Activated CD8-positive, alpha-beta T cell treated with anti-CD3 and anti-CD28 coated beads, Interleukin-2, amount 10 ng/mL, durations not matched to agents 7 days and 5 days (primary cell): ENCODE results near the gene GALNT2. TPM values are rescaled to one million over a fixed set of nuclear protein-coding genes. Genes with fewer than 3 reads are reported as not detected.

Experiments used
- ATAC-seq: fragments of 150-1000 bp; cut with Tn5 transposase; one replicate; pipeline ENCODE4 v1.10.0; 2021; ENCODE audit warnings: moderate library complexity
- CTCF ChIA-PET: fragments of 350-600 bp; sonication (Branson Sonifier 250); formaldehyde crosslinking; loops from one replicate; lab custom pipeline; 2021; ENCODE audit warnings: antibody characterized with exemption; lab: Charles Lee
- POLR2A ChIA-PET: fragments of 350-600 bp; sonication (Branson Sonifier 250); formaldehyde crosslinking; loops from one replicate; lab custom pipeline; 2021; ENCODE audit warnings: antibody characterized with exemption; lab: Charles Lee
- DNase-seq: peaks from one replicate; pipeline ENCODE4 v3.0.0-alpha.2; 2020
- H3K27ac Mint-ChIP-seq: one replicate; pipeline ENCODE4 v1.8.0; 2021; ENCODE audit warnings: mild to moderate bottlenecking, mixed read lengths
- H3K27me3 Mint-ChIP-seq: one replicate; pipeline ENCODE4 v1.8.0; 2021; ENCODE audit warnings: low read depth, mixed read lengths
- H3K36me3 Mint-ChIP-seq: one replicate; pipeline ENCODE4 v1.8.0; 2021; ENCODE audit warnings: low read depth, mixed read lengths
- H3K4me1 Mint-ChIP-seq: one replicate; pipeline ENCODE4 v1.8.0; 2021; ENCODE audit warnings: low read depth, mixed read lengths
- H3K4me3 Mint-ChIP-seq: one replicate; pipeline ENCODE4 v1.8.0; 2021; ENCODE audit warnings: mild to moderate bottlenecking, mixed read lengths
- H3K9me3 Mint-ChIP-seq: one replicate; pipeline ENCODE4 v1.8.0; 2022; ENCODE audit warnings: mixed read lengths; ENCODE audit not compliant: insufficient read depth
- total RNA-seq, 2 experiments: library from RNA; stranded (reverse); gene quantifications; one replicate each; pipeline ENCODE4 v1.2.3, GENCODE V29; 2021

Gene GALNT2
- total RNA-seq, 2 experiments from 2014 or later = 20.7 to 21.2 TPM

- Mint-ChIP-seq H3K4me3 (no peak overlapping the region), H3K36me3 (no peaks in the 10 kb centered on the region), H3K9me3 (no peaks in the 10 kb centered on the region), H3K27me3 (no peaks in the 10 kb centered on the region), H3K27ac (no peak overlapping the region), H3K4me1 (peaks cover 2% of the 10 kb centered on the region)
- DNase-seq (no peak), ATAC-seq (no peak)
- ChIA-PET POLR2A (no interaction called here), CTCF (no interaction called here)
Measured at GRCh38 chr1:230312676-230313075, 245.6 kb downstream of the GALNT2 start.

GRCh38 chr1:230313453-230314141 lies 246.6 kb downstream of the GALNT2 start:
- no peaks in the 10 kb centered on the region for H3K27me3 Mint-ChIP-seq
- no peak for ATAC-seq
- ChIA-PET CTCF (interaction anchor here (0.9 to 1.4 kb wide), 2 partner anchors 9 to 652 kb away, joined by 4 to 6 read pairs; no protein-coding TSS in a partner anchor), POLR2A (no interaction called here)
- H3K4me1 Mint-ChIP-seq = peaks cover 2% of the 10 kb centered on the region
- no peaks in the 10 kb centered on the region for H3K9me3 Mint-ChIP-seq
- no peak overlapping the region for H3K4me3 Mint-ChIP-seq
- H3K27ac Mint-ChIP-seq = no peak overlapping the region
- DNase-seq = no peak
- no peaks in the 10 kb centered on the region for H3K36me3 Mint-ChIP-seq

DNA sequence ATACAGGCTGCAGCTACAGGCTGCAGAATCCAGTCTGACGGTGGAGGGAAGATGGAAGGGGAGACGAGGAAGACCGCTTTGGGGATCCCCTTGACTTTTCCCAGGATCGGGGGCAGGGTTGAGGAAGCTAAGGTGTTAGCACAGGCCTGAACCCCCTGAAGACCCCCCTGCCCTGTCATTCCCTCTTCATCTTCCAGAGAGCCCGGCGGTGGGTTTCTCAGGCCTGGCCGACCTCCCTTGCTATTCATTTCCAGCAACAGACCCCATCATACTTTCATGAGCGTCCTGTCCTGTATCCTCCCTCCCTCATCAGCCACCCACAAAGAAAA lies 247.1 kb downstream of the GALNT2 start:
- Mint-ChIP-seq H3K27me3 (no peaks in the 10 kb centered on the region), H3K36me3 (no peaks in the 10 kb centered on the region), H3K9me3 (no peaks in the 10 kb centered on the region), H3K4me3 (no peak overlapping the region), H3K27ac (no peak overlapping the region), H3K4me1 (peaks cover 2% of the 10 kb centered on the region)
- no peak for DNase-seq
- ATAC-seq = no peak
- POLR2A ChIA-PET = no interaction called here
- CTCF ChIA-PET = interaction anchor here (0.9 to 1.4 kb wide), 2 partner anchors 9 to 653 kb away, joined by 4 to 6 read pairs; no protein-coding TSS in a partner anchor

GRCh38 chr1:230315099-230315498 lies 248.1 kb downstream of the GALNT2 start:
- no peaks in the 10 kb centered on the region for H3K9me3 Mint-ChIP-seq
- POLR2A ChIA-PET = no interaction called here
- ATAC-seq = no peak

GRCh38 chr1:230316864-230317745 lies 250.1 kb downstream of the GALNT2 start:
- DNase-seq (no peak), ATAC-seq (no peak)
- H3K27ac Mint-ChIP-seq = no peak overlapping the region
- no peaks in the 10 kb centered on the region for H3K36me3 Mint-ChIP-seq
- no peaks in the 10 kb centered on the region for H3K27me3 Mint-ChIP-seq
- CTCF ChIA-PET = no interaction called here
- H3K4me1 Mint-ChIP-seq = no peaks in the 10 kb centered on the region
- H3K9me3 Mint-ChIP-seq = no peaks in the 10 kb centered on the region
- POLR2A ChIA-PET = no interaction called here
- no peak overlapping the region for H3K4me3 Mint-ChIP-seq

More at GRCh38 chr1:230315099-230315498, 248.1 kb downstream of the GALNT2 start:
- Mint-ChIP-seq H3K27me3 (no peaks in the 10 kb centered on the region), H3K4me3 (no peak overlapping the region), H3K27ac (no peak overlapping the region), H3K4me1 (peaks cover 2% of the 10 kb centered on the region), H3K36me3 (no peaks in the 10 kb centered on the region)
- DNase-seq = no peak
- CTCF ChIA-PET = interaction anchor here (1.4 kb wide), 1 partner anchor 654 kb away, joined by 6 read pairs; no protein-coding TSS in a partner anchor

DNA sequence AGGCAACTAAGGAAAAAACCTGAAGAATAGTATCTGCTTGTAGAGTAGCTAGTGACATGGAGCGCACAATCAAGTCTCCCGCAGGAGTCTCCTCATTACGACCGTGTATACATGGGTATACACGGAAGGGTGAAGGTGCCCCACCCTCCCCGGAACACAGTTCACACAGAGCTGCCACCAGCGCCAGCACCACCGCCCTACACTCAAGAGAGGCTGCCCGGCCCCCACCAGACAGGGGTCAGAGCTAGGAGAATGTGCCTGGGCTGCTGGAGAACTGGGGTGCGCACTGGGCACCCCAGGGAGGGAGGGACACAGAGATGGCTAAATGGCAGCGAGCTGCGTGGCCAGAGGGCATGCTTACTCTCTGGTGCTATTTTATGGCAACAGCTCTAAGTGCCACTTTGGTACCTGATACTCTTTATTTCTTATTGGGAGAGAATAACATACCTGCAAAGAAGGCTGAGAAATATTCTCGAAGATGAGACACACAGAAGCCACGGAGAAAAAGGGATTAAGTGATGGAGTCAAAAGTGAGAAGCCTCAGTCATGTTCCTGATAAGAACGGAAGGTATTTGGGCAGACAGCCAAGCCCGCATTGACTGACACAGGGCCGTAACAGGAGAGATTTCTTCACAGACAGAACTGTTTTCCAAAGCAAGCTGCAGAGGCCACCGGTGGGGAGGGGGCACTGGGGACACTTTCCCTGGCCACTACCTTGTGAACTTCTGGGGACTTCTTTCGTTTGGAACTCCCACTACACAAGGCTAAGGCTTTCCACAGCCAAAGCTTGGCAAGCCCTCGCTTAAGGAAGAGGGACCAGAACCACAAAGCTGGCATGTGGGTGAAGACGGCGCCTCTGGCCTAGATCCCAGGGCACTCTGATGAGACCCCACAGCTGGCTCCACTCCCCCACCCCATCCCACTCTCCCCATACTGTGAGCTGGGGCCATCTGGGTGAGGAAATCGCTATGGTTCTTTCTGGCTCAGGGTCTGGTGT lies 251.1 kb downstream of the GALNT2 start:
- CTCF ChIA-PET = no interaction called here
- Mint-ChIP-seq H3K27ac (no peak overlapping the region), H3K9me3 (no peaks in the 10 kb centered on the region), H3K4me1 (no peaks in the 10 kb centered on the region), H3K27me3 (no peaks in the 10 kb centered on the region), H3K36me3 (no peaks in the 10 kb centered on the region), H3K4me3 (no peak overlapping the region)
- DNase-seq = no peak
- no peak for ATAC-seq
- POLR2A ChIA-PET = no interaction called here

GRCh38 chr1:230319014-230319747 lies 252.1 kb downstream of the GALNT2 start:
- H3K4me3 Mint-ChIP-seq = no peak overlapping the region
- no peaks in the 10 kb centered on the region for H3K36me3 Mint-ChIP-seq
- H3K27ac Mint-ChIP-seq = no peak overlapping the region
- H3K4me1 Mint-ChIP-seq = no peaks in the 10 kb centered on the region
- no peaks in the 10 kb centered on the region for H3K27me3 Mint-ChIP-seq
- DNase-seq = no peak
- H3K9me3 Mint-ChIP-seq = no peaks in the 10 kb centered on the region
- CTCF ChIA-PET = no interaction called here
- no peak for ATAC-seq
- POLR2A ChIA-PET = no interaction called here

GRCh38 chr1:230320804-230321203 lies 253.8 kb downstream of the GALNT2 start:
- POLR2A ChIA-PET = no interaction called here
- Mint-ChIP-seq H3K36me3 (no peaks in the 10 kb centered on the region), H3K27ac (no peak overlapping the region), H3K4me1 (no peaks in the 10 kb centered on the region), H3K27me3 (no peaks in the 10 kb centered on the region), H3K9me3 (no peaks in the 10 kb centered on the region), H3K4me3 (no peak overlapping the region)
- CTCF ChIA-PET = no interaction called here
- no peak for DNase-seq
- ATAC-seq = no peak

GRCh38 chr1:230321341-230321740 lies 254.3 kb downstream of the GALNT2 start:
- POLR2A ChIA-PET = no interaction called here
- H3K9me3 Mint-ChIP-seq = no peaks in the 10 kb centered on the region
- CTCF ChIA-PET = no interaction called here
- H3K27me3 Mint-ChIP-seq = no peaks in the 10 kb centered on the region
- H3K36me3 Mint-ChIP-seq = no peaks in the 10 kb centered on the region
- no peak overlapping the region for H3K27ac Mint-ChIP-seq
- no peaks in the 10 kb centered on the region for H3K4me1 Mint-ChIP-seq
- no peak for DNase-seq
- ATAC-seq = no peak
- H3K4me3 Mint-ChIP-seq = no peak overlapping the region

DNA sequence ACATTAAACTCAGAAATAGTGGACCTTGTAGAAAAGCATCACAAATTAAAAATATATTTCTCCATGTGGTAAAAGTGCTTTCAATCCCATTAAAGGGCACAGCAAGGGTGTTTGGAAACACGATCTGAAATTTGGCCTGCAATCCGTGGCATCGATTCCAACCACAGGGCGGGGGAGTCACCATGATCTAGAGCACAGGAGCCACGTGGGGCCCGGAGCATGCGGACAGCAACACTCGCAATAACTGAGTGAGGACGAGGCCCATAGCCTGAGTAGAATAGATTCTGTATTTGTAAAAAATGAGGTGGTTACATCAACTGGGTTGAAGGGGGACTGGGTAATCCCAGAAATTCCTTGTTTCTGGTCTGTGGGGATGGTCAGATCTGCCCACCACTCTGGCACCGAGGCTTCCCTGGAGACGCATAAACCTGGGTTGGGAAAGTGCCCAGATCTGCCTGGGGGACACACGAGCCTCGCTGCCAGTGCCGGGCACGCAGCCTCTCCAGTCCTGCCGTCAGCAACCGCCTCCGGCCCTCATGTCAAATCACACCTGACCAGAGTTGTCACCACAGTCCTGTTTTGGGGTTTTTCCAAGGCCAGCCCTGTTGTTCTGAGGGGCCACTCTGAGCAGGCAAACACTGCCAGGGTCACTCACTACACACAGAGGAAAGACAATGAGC lies 254.8 kb downstream of the GALNT2 start:
- ChIA-PET POLR2A (no interaction called here), CTCF (no interaction called here)
- Mint-ChIP-seq H3K36me3 (no peaks in the 10 kb centered on the region), H3K4me1 (no peaks in the 10 kb centered on the region), H3K27ac (no peak overlapping the region), H3K9me3 (no peaks in the 10 kb centered on the region), H3K4me3 (no peak overlapping the region), H3K27me3 (no peaks in the 10 kb centered on the region)
- ATAC-seq = no peak
- no peak for DNase-seq

DNA sequence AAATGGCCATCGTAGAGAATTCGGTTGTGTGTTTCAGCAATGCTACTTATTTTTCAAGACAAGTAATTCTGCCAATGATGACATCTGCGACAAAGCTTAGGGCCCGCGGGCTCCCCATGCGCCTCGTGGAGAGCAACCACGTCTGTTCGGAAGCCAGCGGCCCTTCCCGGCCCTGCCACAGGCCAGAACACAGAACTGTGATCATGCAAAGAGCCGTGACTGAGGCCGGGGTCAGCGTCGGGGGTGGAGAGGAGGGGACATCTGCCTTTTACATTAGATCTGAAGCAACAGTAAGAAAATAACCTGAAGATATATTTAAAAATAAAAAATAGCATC lies 255.4 kb downstream of the GALNT2 start:
- Mint-ChIP-seq H3K27me3 (no peaks in the 10 kb centered on the region), H3K36me3 (no peaks in the 10 kb centered on the region), H3K4me1 (no peaks in the 10 kb centered on the region), H3K27ac (no peak overlapping the region), H3K4me3 (no peak overlapping the region), H3K9me3 (no peaks in the 10 kb centered on the region)
- ChIA-PET CTCF (no interaction called here), POLR2A (no interaction called here)
- ATAC-seq (no peak), DNase-seq (no peak)
